Measurements from ENCODE around the gene CPAMD8.
"Not testable (repeated sequence)": the region's sequence is repeated elsewhere in the genome, so short reads cannot be mapped to it uniquely, and the experiment has no call there.

DNA sequence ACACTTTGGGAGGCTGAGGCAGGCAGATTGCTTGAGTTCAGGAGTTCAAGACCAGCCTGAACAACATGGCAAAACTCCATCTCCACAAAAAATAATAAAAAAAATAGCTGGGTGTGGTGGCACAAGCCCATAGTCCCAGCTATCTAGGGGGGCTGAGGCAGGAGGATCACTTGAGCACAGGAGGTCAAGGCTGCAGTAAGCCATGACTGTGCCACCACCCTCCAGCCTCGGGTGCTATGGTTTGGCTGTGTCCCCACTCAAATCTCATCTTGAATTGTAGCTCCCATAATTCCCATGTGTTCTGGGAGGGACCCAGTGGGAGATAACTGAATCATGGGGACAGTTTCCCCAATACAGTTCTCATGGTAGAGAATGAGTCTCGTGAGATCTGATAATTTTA lies 44.0 kb downstream of the CPAMD8 start:
- TF ChIP-seq, protein P1, sequence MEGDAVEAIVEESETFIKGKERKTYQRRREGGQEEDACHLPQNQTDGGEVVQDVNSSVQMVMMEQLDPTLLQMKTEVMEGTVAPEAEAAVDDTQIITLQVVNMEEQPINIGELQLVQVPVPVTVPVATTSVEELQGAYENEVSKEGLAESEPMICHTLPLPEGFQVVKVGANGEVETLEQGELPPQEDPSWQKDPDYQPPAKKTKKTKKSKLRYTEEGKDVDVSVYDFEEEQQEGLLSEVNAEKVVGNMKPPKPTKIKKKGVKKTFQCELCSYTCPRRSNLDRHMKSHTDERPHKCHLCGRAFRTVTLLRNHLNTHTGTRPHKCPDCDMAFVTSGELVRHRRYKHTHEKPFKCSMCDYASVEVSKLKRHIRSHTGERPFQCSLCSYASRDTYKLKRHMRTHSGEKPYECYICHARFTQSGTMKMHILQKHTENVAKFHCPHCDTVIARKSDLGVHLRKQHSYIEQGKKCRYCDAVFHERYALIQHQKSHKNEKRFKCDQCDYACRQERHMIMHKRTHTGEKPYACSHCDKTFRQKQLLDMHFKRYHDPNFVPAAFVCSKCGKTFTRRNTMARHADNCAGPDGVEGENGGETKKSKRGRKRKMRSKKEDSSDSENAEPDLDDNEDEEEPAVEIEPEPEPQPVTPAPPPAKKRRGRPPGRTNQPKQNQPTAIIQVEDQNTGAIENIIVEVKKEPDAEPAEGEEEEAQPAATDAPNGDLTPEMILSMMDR (IDR thresholded peaks at IDR 0.05), result not testable (repeated sequence)
- not testable (repeated sequence) for TF ChIP-seq POLR2AphosphoS5, EP300, POLR2A (IDR thresholded peaks at IDR 0.05)

Measured in suprapubic skin (tissue), 4 donors.